NCI-H510A (cell line): ENCODE measurements around the gene AMPD1.
A peak's percentile ranks its signal among the peaks of the same experiment; 100 is the strongest.

ENCODE experiments used
- DNase-seq: peaks from one replicate; lab custom pipeline; 2025; lab: John Stamatoyannopoulos, UW

Gene AMPD1

DNA sequence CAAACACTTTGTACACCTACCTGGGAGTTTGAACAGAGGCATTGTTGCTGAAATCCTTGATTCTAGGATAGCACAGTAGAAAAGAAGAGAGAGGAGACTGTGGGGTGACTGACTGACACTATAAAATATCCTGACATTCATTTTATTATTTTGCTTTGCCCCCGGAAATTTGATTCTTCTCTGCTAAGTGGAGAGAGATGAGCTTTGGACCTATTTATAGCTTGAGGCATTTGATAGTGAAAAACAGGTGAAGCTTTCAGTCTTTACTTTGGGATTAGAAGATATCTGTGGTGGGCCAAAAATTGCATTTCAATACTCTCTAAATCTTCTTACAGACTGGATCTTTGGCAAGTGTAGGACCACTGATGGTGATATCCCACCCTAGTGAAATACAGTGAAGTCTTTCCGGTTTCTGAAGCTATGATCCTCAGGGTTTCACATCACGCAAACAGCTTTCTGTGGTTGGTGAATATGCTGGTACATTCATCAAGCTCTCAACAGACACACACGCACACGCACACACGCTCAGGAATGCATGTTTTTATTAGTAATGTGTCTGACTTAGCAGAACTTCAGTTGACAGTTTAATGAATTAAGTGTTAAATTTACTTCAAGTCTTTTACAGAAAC, at the start of gene AMPD1:
Gene AMPD1, minus strand, starts transcription at position 117 of the 629 bp plus-strand sequence. Its CDS starts 75 bp downstream, at position 42.
- DNase-seq, result no peak

DNA sequence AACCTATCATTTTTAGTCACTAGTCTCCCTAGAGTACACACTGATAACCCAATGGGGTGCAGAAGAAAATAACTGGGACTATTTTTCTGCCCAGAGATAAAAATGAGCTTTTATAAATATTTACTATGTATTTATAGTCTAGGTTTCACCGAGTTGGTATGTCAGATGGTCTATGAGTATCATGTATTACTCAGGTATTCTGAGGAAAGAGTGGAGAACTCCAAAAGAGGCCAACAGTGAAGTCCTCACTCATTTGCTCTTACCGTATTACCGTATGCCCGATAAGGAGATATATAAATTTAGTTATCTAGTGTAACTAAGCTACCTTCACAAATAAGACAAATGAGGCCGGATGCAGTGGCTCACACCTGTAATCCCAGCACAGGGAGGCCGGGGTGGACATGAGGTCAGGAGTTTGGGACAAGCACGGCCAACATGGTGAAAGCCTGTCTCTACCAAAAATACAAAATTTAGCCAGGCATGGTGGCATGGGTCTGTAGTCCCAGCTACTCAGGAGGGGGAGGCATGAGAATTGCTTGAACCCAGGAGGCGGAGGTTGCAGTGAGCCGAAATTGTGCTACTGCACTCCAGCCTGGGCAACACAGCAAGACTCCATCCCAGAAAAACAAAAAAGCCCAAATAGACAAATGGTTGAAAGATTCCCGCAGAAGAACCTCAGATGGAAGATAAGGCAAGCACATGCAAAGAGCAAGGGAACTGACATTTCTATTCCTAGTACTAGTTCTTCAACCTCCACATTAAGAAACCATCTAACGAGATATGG, 46.8 kb upstream of the AMPD1 start:
- no peak for DNase-seq

DNA sequence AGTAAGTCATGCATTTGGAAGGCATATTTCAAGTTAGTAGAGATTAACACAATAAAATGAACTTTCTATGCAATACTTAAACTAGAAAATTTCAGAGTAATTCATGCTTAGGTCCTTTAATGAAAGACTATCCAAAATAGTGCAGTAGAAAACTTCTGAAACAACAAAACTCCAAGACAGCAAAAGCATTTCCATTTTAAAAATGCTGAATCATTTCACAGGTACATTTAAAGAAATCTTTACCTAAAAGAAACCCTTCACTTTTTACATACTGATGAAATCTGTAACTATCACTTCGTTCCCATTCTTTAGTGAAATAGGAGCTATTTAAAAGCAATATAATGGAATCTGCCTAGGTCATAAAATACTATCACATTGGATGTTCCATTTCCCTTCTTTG, 45.0 kb upstream of the AMPD1 start:
- DNase-seq, result no peak

DNA sequence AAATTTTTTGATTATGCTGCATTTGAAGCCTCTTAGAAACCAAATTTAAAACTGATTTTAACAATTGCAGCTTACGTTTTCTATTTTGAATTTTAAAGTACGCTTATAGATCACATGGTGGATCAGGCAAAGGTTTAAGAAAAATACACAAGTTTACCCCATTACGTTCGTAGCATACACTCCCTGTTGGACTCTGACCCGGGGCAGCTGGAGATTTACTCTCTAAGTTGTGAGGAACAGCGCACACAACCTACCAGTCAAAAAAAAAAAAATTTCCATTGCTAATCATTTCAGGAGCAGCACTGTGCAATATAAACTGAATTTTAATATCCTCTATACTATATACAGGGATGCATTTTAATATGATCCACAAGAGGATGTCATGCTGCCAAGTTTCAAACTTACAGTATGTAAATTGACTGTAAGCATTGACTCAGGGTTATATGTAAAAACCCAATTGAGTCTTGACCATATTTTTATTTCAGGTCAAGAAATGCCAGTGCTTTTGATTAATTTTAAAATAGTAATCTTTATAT, 42.0 kb upstream of the AMPD1 start:
- no peak for DNase-seq

DNA sequence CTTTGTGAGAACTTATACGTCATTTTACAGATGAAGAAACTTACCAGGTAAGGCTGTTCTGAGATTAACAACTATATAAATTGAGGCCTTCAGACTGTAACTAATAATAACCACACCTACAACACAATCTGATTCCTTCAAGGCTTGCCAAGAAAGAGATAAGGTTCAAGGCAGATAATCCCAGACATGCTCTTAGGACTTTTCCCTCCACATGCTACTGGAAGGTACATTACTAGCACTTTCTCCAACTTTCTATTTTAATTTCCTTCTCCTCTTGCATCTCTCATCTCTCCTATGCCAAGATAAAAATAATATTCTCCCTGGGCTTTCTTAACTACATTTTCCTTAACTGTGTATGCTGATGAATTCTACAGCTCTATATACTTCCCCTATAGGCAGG, 40.1 kb upstream of the AMPD1 start:
- no peak for DNase-seq

DNA sequence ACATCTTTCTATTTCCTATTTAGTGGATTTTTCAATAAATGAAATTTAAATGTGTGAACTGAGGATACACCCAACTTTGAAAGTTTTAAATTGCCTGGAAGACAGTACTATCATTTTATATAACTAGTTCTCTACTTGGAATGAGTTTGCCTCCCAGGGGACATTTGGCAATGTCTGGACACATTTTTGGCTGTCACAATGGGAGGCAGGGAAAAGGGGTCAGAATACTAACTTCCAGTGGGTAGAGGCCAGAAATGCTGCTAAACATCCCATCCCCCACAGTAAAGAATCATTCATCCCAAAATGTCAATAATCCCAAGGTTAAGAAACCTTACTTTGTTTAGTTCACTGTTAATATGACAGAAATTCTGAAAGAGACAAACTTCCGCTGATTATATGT, 34.4 kb upstream of the AMPD1 start:
- no peak for DNase-seq

DNA sequence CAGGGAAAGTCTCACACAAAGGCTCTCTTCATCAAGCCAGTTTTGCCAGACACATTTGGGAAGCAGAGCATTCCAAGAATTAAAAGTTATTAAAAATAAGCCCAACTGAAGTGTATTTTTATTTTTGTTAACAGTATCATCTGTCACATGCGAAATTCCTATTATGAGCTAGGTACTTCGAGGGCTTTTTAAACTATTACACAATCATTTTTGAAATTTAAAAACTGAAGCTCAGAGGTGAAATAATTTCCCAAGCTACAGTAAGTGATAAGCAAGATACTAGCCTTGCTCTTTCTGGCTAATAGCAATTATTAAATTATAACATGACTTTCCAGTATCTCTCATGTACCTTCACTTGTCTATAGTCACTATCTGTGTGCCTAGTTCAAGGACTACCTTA, 33.2 kb upstream of the AMPD1 start:
- no peak for DNase-seq

DNA sequence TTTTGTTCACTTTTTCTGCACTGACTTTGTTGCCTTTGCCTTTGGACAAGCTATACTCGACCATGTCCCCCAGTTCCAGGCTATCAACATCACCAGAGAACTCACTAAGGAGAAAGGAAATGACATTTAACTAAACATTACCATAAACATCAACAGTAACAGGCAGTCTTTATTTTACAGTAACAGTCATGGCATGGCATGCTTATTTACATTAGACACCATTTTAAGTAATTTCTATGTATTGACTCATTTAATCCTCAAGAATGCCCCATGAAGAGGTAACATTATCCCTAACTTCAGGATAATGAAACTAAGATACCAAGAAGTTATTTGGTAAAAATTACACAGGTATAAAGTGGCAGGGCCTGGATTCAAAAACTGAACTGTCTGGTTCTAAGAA, 29.9 kb upstream of the AMPD1 start:
- no peak for DNase-seq

DNA sequence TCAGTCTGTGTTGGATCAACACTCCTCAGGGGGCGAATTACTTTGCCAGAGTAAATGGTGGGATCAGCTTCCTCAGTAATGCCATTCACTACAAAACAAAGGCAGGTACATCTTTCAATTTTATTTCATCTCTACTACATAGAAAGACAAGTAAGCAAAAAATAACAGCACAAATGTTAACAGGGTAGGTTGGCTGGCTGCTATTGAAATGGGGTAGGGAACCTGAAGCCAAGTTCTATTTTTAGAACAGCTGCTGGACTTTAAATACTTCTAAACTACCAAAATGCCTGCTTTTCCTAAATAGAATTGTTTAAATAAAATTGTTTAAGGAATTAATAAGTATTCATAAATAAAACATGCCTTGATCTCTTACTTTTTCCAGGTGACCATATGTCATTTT, 28.6 kb upstream of the AMPD1 start:
- no peak for DNase-seq

DNA sequence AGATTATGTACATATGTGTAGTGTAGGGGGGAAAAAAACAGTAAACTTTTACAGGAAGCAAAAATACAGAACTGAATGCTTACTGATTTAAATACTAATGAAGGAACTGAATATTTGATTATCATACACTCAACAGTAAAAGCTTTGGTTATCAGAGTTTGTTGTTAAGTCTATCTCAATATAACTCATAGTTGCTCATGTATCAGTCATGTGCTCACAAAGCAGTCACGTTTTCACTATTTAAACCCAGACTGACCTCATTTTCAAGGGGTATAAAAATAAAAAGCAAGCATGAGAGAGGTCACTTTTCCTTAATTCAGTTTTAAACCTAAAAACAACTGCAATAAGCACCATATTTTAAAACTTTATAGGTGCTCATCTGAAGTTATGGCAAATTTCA, 28.1 kb upstream of the AMPD1 start:
- DNase-seq, result no peak

DNA sequence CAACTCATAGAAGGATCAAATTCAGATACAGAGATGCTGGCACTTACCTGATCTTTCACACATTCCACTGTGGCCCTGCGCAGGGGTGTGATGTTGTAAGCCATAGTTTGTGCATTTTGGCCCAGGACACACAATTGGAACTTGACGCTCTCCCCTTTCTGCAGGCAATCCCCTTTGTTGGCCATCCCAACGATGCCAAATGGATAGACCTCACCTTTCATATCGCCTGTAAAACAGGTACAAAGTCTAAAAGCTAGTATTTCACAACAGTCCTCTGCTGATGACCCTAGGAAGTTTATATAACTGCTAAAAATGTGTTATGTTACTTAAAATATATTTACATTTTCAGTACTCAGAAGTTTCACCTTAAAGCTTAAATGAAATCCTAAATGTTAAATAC, 25.1 kb upstream of the AMPD1 start:
- DNase-seq, result no peak

DNA sequence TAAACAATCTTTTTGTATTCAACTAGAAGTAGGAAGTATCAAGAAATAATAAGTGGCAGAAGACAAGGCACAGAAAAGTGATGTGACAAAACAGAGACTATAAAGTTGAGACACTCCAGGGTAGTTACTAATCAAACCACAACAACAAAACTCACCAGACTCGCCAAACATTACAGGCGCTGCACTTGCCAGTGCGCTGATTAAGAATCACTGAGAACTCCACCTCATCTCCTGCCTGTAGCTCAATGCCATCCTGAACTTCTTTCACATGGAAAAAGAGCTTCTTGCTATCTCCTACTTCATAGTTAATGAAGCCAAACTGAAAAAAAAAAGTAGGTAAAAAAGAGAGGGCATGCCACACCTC, 24.1 kb upstream of the AMPD1 start:
- no peak for DNase-seq

DNA sequence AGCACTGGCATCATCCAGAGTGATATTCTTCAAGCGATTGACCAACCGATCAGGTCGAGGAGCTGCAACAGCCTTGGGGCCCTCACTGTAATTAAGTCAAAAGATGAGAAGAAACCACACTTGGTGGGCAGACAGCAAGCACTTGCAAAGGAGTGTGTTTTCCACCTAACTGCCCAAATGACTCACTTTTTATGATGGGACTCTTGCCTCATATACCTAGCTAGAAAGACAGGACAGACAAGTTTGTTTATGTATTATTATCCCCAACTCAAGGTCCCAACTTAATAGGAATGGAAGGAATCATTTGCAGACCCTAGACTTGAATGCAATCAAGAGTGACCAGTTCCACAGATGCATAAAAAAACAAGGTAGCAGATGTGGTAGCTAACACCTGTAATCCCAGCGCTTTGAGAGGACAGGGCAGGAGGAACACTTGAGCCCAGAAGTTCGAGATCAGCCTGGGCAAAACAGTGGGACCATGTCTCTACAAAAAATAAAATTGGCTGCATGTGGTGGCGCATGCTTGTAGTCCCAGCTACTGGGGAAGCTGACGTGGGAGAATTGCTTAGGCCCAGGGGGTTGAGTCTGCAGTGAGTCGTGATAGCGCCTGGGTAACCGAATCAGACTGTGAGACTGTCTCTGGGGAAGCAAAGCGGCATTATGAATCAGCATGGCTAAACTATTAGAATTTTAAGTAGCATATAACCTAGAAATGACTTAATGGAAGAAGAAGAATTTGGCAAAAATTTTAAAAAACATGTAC, 23.5 kb upstream of the AMPD1 start:
- DNase-seq, result no peak

DNA sequence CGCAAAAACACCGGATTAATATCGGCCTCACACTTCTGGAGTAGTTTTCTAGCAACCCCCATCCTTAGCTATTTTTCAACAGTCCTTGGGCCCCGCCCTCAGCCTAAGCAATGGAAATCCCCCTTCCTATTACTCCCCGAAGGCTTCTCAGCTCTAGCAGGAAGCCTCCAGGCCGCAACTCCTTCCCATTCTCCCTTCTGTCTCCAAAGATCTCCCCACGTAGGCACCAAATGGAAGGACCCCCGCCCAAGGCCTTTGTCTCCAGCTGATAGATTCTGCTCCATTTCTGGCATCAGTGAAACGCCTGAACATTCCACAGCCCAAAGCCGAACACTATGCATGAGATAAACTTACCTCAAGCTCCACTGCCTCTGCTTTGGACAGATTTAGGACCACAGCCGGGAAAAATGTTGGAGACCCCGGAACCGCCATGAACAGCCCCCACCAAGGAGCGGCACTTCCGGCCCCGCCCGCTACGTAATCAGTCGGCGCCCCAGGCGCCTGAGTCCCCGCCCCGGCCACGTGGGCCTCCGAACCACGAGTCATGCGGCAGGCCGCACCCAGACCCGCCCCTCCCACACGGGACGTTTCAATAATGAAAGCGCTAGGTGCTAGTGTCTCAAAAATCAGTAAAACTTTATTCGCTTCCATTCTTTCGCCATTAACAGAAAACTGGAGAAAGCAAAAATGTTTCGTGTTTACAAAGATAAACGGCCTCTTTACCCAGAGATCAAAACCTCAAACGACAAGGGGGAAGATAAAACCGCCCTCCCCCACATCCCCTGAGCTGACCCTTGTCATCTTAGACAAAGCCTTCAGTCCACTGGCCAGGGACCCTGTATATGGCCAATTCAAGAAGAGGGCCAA, 21.2 kb upstream of the AMPD1 start, which contains the start of gene NRAS:
Gene NRAS, minus strand, starts transcription at position 468 of the 867 bp plus-strand sequence. CDS start 611 bp downstream, outside the sequence.
- DNase-seq, result peak; percentile 86

DNA sequence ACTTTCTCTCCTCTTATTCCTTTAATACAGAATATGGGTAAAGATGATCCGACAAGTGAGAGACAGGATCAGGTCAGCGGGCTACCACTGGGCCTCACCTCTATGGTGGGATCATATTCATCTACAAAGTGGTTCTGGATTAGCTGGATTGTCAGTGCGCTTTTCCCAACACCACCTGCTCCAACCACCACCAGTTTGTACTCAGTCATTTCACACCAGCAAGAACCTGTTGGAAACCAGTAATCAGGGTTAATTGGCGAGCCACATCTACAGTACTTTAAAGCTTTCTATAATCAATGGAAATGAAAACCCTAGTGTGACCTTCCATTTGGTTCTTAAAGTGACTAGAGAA, 20.6 kb upstream of the AMPD1 start:
- DNase-seq, result no peak

DNA sequence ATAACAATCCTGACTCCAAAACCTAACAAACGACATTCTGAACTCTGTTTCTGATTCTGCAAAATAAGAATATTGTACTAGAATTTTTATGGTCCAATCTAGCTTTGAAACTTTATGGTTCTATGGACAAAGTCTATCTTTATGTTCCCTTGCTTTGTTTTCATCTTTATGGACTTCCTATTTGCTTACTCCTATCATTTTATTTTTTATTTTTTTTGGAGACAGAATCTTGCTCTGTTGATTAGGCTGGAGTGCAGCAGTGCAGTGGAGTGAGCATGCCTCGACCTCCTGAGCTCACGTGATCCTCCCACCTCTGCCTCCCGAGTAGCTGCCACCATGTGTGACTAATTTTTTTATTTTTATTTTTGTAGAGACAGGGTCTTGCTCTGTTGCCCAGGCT, 17.6 kb upstream of the AMPD1 start:
- no peak for DNase-seq

DNA sequence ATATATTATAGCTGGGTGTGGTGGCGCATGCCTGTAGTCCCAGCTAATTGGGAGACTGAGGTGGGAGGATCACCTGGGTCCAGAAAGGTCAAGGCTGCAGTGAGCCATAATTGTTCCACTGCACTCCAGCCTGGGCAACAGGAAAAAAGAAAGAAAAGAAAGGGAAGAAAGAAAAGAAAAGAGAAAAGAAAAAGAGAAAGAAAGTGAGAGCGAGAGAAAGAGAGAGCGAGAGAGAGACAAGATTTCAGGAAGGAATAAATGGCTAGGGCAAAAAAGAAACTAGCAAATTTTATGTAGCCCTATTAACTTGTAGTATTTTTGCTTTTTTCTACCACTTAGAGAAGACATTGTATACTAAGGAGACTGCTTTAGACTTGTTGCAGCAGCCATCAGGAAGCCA, 15.0 kb upstream of the AMPD1 start:
- DNase-seq, result no peak

DNA sequence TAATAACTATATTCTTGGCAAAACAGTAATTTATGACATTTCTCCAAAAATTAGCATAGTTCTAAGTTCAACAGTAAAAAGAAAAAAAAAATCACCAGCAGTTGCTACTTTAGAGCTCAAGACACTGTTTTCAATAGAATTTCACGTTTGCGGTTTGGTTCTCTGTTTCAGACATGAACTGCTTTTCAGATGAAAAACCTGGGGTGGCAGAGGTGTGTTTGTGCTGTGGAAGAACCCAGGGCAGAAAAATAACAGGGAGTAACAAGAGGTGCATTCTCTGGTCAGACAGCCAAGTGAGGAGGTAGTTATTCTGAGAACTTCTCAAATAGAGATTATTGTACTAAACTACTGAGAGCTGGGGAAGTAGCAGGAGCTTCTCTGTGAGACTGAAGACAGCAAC, 12.3 kb upstream of the AMPD1 start:
- DNase-seq, result no peak

DNA sequence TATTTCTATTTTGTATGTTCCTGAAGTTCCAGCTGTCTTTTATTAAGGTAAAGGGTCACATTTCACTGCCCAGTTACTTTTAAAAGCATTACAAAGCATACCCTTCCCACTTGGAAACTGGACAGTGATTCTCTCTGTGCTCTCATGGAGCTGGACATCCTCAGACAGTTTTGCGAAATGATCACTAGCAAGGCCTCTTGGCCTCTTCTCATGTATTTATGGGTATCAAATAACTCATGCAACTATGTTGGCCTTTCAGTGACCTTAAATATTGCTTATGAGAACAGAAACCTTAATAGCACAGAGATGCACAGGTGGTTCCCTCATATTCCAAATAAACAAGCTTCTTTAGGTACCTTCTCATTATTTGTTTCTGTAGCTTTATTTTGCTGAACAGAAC, 7.9 kb upstream of the AMPD1 start:
- DNase-seq, result no peak

DNA sequence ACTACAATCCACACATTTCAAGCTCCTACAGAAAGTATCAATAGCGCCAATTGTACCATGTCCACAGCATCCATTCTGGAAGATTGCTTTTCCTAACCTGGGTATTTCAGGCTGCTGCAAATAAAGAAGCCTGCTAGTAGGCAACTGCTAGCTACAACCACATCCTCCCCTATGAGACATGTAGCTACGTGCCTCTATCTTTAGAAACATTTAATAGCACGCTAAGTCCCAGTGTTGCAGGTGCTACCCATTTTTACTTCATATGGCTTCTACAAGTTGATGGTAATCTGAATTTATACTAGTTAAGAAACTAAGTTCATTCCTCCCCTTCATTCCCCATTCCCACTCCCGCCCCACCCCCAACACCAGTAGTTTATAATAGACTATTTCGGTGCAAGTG, 7.4 kb upstream of the AMPD1 start:
- DNase-seq, result no peak

DNA sequence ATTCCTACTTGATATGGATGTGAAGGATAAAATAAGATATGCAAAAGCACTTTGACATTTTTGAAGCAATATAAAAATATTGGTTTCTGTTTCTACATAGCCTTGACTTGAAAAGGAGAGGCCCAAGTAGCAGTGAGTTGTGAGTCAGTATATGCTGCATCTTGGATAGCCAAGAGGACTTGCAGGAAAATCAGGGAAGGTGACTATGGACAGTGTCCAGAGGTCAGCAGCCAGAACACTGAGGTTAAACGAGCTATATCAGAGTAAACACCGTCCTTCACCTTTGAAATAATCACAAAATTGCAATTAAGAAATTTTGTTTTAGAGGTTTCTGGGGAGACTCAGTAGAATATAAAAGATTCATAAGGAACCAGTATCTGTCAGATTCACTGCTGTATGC, 6.6 kb upstream of the AMPD1 start:
- no peak for DNase-seq

DNA sequence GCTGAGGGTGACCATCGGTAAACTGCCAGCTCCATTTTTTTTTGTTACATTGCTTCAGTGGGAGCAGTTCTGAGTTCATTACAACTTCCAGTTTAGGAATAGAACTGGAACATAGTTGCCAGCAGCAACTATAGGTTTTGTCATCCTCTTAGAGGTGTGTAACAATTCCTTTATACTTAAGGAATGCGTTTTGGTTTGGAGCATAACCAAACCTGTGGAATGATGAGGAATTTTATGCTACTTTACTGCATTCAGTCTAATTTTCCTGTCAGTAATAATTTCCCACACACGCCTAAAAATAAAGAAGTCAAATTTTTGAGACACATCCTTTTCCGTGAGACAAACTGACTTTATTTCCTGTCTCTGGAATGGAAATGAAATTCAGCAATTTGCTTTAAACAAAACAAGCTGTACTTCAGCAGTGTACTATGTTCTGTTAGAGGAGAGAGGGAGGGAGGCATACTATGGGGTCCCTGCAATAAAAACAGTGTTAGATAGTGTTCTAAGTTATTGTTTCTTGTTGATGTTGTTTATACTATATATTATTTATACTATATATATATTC, 4.8 kb upstream of the AMPD1 start:
- no peak for DNase-seq
